Adrenal gland (tissue), 5 donors: ENCODE results near the gene MGAT4A.

Experiments used
- POLR2A ChIP-seq, 2 donors: fragments of 450-650 bp; IDR thresholded peaks; one replicate each; pipeline ENCODE4 v1.6.1; 2017; ENCODE audit warnings: antibody characterized with exemption in 2 of 2, mild to moderate bottlenecking in 2 of 2, moderate library complexity in 1 of 2
- TF ChIP-seq, protein P1 (sequence below), 6 experiments: fragments of 450-650 bp in 4 of 6; fragments of 200-600 bp in 2 of 6; sonication (generic) in 1 of 6; IDR thresholded peaks; 1 replicate in 5 of 6; 2 replicates in 1 of 6; pipeline versions ENCODE4 v1.5.1 to v1.8.0; 2016 to 2021; ENCODE audit warnings: antibody characterized with exemption in 6 of 6, mild to moderate bottlenecking in 2 of 6, moderate library complexity in 1 of 6
- donor health status: DM: no; HTN: no; CAD: no.

- TF ChIP-seq, protein P1, sequence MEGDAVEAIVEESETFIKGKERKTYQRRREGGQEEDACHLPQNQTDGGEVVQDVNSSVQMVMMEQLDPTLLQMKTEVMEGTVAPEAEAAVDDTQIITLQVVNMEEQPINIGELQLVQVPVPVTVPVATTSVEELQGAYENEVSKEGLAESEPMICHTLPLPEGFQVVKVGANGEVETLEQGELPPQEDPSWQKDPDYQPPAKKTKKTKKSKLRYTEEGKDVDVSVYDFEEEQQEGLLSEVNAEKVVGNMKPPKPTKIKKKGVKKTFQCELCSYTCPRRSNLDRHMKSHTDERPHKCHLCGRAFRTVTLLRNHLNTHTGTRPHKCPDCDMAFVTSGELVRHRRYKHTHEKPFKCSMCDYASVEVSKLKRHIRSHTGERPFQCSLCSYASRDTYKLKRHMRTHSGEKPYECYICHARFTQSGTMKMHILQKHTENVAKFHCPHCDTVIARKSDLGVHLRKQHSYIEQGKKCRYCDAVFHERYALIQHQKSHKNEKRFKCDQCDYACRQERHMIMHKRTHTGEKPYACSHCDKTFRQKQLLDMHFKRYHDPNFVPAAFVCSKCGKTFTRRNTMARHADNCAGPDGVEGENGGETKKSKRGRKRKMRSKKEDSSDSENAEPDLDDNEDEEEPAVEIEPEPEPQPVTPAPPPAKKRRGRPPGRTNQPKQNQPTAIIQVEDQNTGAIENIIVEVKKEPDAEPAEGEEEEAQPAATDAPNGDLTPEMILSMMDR (IDR thresholded peaks at IDR 0.05): no peak
- no peak for TF ChIP-seq POLR2A (IDR thresholded peaks at IDR 0.05)
Measured at GRCh38 chr2:98572211-98572610, 158.7 kb downstream of the MGAT4A start.
